Measurements from ENCODE around the gene GPR149.
"Not testable (repeated sequence)": the region's sequence is repeated elsewhere in the genome, so short reads cannot be mapped to it uniquely, and the experiment has no call there.

Gene GPR149

GRCh38 chr3:154430014-154430413 lies at the start of gene GPR149:
Gene GPR149, minus strand, starts transcription at chr3:154430190. Its CDS starts 575 bp downstream, at chr3:154429615.
- Mint-ChIP-seq H3K4me3 (peak within 1 kb of the TSS; percentile 42), H3K4me1 (ENCODE audit: low read depth) (peaks cover 19% of the 10 kb centered on the region), H3K27ac (no peak within 1 kb of the TSS), H3K9me3 (no peaks in the 10 kb centered on the region), H3K27me3 (peaks cover 47% of the 10 kb centered on the region), H3K36me3 (ENCODE audit: low read depth) (no peaks in the 10 kb centered on the region)
- intact Hi-C loops (cut with micrococcal nuclease) = no loop called here

- intact Hi-C loops (cut with micrococcal nuclease) = no loop called here
- peaks cover 4% of the 10 kb centered on the region for H3K4me1 Mint-ChIP-seq (ENCODE audit: low read depth)
These were observed 43.8 kb upstream of the GPR149 start for GRCh38 chr3:154473769-154474168.

GRCh38 chr3:154469585-154469984 lies 39.6 kb upstream of the GPR149 start:
- H3K4me1 Mint-ChIP-seq (ENCODE audit: low read depth) = peaks cover 4% of the 10 kb centered on the region
- H3K36me3 Mint-ChIP-seq (ENCODE audit: low read depth) = no peaks in the 10 kb centered on the region
- H3K9me3 Mint-ChIP-seq = peaks cover 11% of the 10 kb centered on the region
- no peak overlapping the region for H3K27ac Mint-ChIP-seq
- intact Hi-C loops (cut with micrococcal nuclease) = no loop called here
- no peaks in the 10 kb centered on the region for H3K27me3 Mint-ChIP-seq
- no peak overlapping the region for H3K4me3 Mint-ChIP-seq

More at GRCh38 chr3:154473769-154474168, 43.8 kb upstream of the GPR149 start:
- Mint-ChIP-seq H3K27ac (no peak overlapping the region), H3K4me3 (no peak overlapping the region), H3K27me3 (no peaks in the 10 kb centered on the region), H3K36me3 (ENCODE audit: low read depth) (no peaks in the 10 kb centered on the region), H3K9me3 (peaks cover 35% of the 10 kb centered on the region)

- H3K36me3 Mint-ChIP-seq (ENCODE audit: low read depth) = no peaks in the 10 kb centered on the region
- H3K27me3 Mint-ChIP-seq = no peaks in the 10 kb centered on the region
- H3K4me3 Mint-ChIP-seq = no peak overlapping the region
- intact Hi-C loops (cut with micrococcal nuclease) = no loop called here
- H3K4me1 Mint-ChIP-seq (ENCODE audit: low read depth) = peaks cover 2% of the 10 kb centered on the region
- no peaks in the 10 kb centered on the region for H3K9me3 Mint-ChIP-seq
- no peak overlapping the region for H3K27ac Mint-ChIP-seq
These were observed 34.6 kb upstream of the GPR149 start for GRCh38 chr3:154464440-154465190.

GRCh38 chr3:154458560-154458959 lies 28.6 kb upstream of the GPR149 start:
- Mint-ChIP-seq H3K4me1 (ENCODE audit: low read depth) (no peaks in the 10 kb centered on the region), H3K27ac (no peak overlapping the region), H3K27me3 (no peaks in the 10 kb centered on the region), H3K9me3 (peaks cover 9% of the 10 kb centered on the region), H3K36me3 (ENCODE audit: low read depth) (no peaks in the 10 kb centered on the region), H3K4me3 (no peak overlapping the region)
- intact Hi-C loops (cut with micrococcal nuclease) = no loop called here

GRCh38 chr3:154439081-154439480 lies 9.1 kb upstream of the GPR149 start:
- H3K4me1 Mint-ChIP-seq (ENCODE audit: low read depth); H3K36me3 Mint-ChIP-seq (ENCODE audit: low read depth); intact Hi-C loops (cut with micrococcal nuclease); H3K4me3 Mint-ChIP-seq; H3K27ac Mint-ChIP-seq; H3K27me3 Mint-ChIP-seq: not testable (repeated sequence)
- peaks cover 16% of the 10 kb centered on the region for H3K9me3 Mint-ChIP-seq

- Mint-ChIP-seq H3K9me3 (no peaks in the 10 kb centered on the region), H3K4me3 (no peak overlapping the region), H3K4me1 (ENCODE audit: low read depth) (peaks cover 19% of the 10 kb centered on the region), H3K27ac (no peak overlapping the region), H3K27me3 (peaks cover 44% of the 10 kb centered on the region), H3K36me3 (ENCODE audit: low read depth) (no peaks in the 10 kb centered on the region)
- intact Hi-C loops (cut with micrococcal nuclease) = no loop called here
These were observed 1.1 kb upstream of the GPR149 start for GRCh38 chr3:154431043-154431442.

GRCh38 chr3:154428286-154429206 lies 1.4 kb downstream of the GPR149 start:
- Mint-ChIP-seq H3K4me1 (ENCODE audit: low read depth) (peaks cover 19% of the 10 kb centered on the region), H3K9me3 (no peaks in the 10 kb centered on the region), H3K27me3 (peaks cover 47% of the 10 kb centered on the region), H3K27ac (no peak overlapping the region), H3K4me3 (peak overlapping the region; percentile 42), H3K36me3 (ENCODE audit: low read depth) (no peaks in the 10 kb centered on the region)
- intact Hi-C loops (cut with micrococcal nuclease) = no loop called here

GRCh38 chr3:154427685-154428285 lies 2.2 kb downstream of the GPR149 start:
- intact Hi-C loops (cut with micrococcal nuclease) = no loop called here
- Mint-ChIP-seq H3K36me3 (ENCODE audit: low read depth) (no peaks in the 10 kb centered on the region), H3K27ac (no peak overlapping the region), H3K4me3 (peak overlapping the region; percentile 42), H3K9me3 (no peaks in the 10 kb centered on the region), H3K4me1 (ENCODE audit: low read depth) (peaks cover 19% of the 10 kb centered on the region), H3K27me3 (peaks cover 47% of the 10 kb centered on the region)

- no peak overlapping the region for H3K27ac Mint-ChIP-seq
- intact Hi-C loops (cut with micrococcal nuclease) = no loop called here
- H3K9me3 Mint-ChIP-seq = no peaks in the 10 kb centered on the region
- peaks cover 3% of the 10 kb centered on the region for H3K4me1 Mint-ChIP-seq (ENCODE audit: low read depth)
- H3K36me3 Mint-ChIP-seq (ENCODE audit: low read depth) = no peaks in the 10 kb centered on the region
- peaks cover 14% of the 10 kb centered on the region for H3K27me3 Mint-ChIP-seq
- H3K4me3 Mint-ChIP-seq = no peak overlapping the region
These were observed 7.3 kb downstream of the GPR149 start for GRCh38 chr3:154422694-154423093.

GRCh38 chr3:154421083-154421482 lies 8.9 kb downstream of the GPR149 start:
- intact Hi-C loops (cut with micrococcal nuclease) = no loop called here
- H3K4me1 Mint-ChIP-seq (ENCODE audit: low read depth) = no peaks in the 10 kb centered on the region
- no peaks in the 10 kb centered on the region for H3K36me3 Mint-ChIP-seq (ENCODE audit: low read depth)
- peaks cover 2% of the 10 kb centered on the region for H3K27me3 Mint-ChIP-seq
- H3K4me3 Mint-ChIP-seq = no peak overlapping the region
- H3K27ac Mint-ChIP-seq = no peak overlapping the region
- H3K9me3 Mint-ChIP-seq = no peaks in the 10 kb centered on the region

- Mint-ChIP-seq H3K36me3 (ENCODE audit: low read depth) (no peaks in the 10 kb centered on the region), H3K9me3 (no peaks in the 10 kb centered on the region), H3K27ac (no peak overlapping the region), H3K4me1 (ENCODE audit: low read depth) (no peaks in the 10 kb centered on the region), H3K27me3 (no peaks in the 10 kb centered on the region), H3K4me3 (no peak overlapping the region)
- intact Hi-C loops (cut with micrococcal nuclease) = no loop called here
These were observed 31.7 kb downstream of the GPR149 start for GRCh38 chr3:154398084-154398967.

- H3K27me3 Mint-ChIP-seq = peaks cover 2% of the 10 kb centered on the region
- intact Hi-C loops (cut with micrococcal nuclease) = no loop called here
- H3K36me3 Mint-ChIP-seq (ENCODE audit: low read depth) = no peaks in the 10 kb centered on the region
- H3K4me1 Mint-ChIP-seq (ENCODE audit: low read depth) = no peaks in the 10 kb centered on the region
- H3K27ac Mint-ChIP-seq = no peak overlapping the region
- H3K4me3 Mint-ChIP-seq = no peak overlapping the region
- peaks cover 12% of the 10 kb centered on the region for H3K9me3 Mint-ChIP-seq
These were observed 40.1 kb downstream of the GPR149 start for GRCh38 chr3:154389861-154390260.
